Activated CD4-positive, alpha-beta T cell treated with anti-CD3 and anti-CD28 coated beads for 1 hour (primary cell): ENCODE measurements around the gene CDH16.
"Not testable (repeated sequence)": the region's sequence is repeated elsewhere in the genome, so short reads cannot be mapped to it uniquely, and the experiment has no call there.

Experiments used
- DNase-seq: peaks from one replicate; pipeline ENCODE4 v3.0.0-alpha.2; 2020

Gene CDH16

GRCh38 chr16:66910175-66910940 lies 8.3 kb downstream of the CDH16 start:
- DNase-seq: no peak

GRCh38 chr16:66908762-66909559 lies 9.7 kb downstream of the CDH16 start:
- DNase-seq: no peak

GRCh38 chr16:66908116-66908515 lies 10.6 kb downstream of the CDH16 start:
- DNase-seq: no peak

- no peak for DNase-seq
These were observed 11.5 kb downstream of the CDH16 start for GRCh38 chr16:66906916-66907836.

- no peak for DNase-seq
These were observed 12.8 kb downstream of the CDH16 start for GRCh38 chr16:66905633-66906539.

- DNase-seq: no peak
These were observed 13.6 kb downstream of the CDH16 start for GRCh38 chr16:66904846-66905632.

GRCh38 chr16:66904428-66904845 lies 14.2 kb downstream of the CDH16 start:
- no peak for DNase-seq

GRCh38 chr16:66903544-66904427 lies 14.9 kb downstream of the CDH16 start:
- DNase-seq: no peak

- no peak for DNase-seq
These were observed 15.8 kb downstream of the CDH16 start for GRCh38 chr16:66902648-66903543.

- no peak for DNase-seq
These were observed 17.1 kb downstream of the CDH16 start for GRCh38 chr16:66901626-66902025.

GRCh38 chr16:66900721-66901441 lies 17.8 kb downstream of the CDH16 start:
- no peak for DNase-seq

- DNase-seq: no peak
These were observed 18.6 kb downstream of the CDH16 start for GRCh38 chr16:66899945-66900710.

GRCh38 chr16:66899310-66899944 lies 19.3 kb downstream of the CDH16 start:
- no peak for DNase-seq

GRCh38 chr16:66898933-66899309 lies 19.8 kb downstream of the CDH16 start:
- DNase-seq: no peak

- DNase-seq: no peak
These were observed 20.5 kb downstream of the CDH16 start for GRCh38 chr16:66898207-66898606.

- not testable (repeated sequence) for DNase-seq
These were observed 22.0 kb downstream of the CDH16 start for GRCh38 chr16:66896682-66897081.

- DNase-seq: no peak
These were observed 22.7 kb downstream of the CDH16 start for GRCh38 chr16:66895999-66896398.
